ENCODE measurements around the gene RPE65. TPM values are rescaled to one million over a fixed set of nuclear protein-coding genes. Genes with fewer than 3 reads are reported as not detected.

The RPE65 gene
- total and polyA plus RNA-seq, 2 of the 4 experiments (the other 2 are of a cell fraction): under 0.01 TPM; not detected in 1

DNA sequence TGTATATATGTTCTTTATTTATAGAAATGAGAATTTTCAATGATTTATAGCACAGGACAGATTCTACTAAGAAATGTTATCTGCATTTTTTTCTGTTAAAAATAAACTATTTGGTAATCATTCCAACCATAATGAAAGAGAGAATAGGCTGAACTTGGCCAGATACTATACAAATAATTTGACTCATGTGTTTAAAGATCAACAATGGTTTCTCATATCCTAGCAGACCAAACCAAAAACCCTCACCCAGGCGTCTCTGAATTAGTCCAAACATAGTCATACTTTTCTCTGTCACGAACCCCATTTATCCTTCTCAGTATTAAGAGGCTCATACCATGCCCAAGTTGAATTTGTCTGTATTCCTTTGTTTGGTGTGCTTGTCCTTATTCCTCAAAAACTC, 40.3 kb downstream of the RPE65 start:
- Histone ChIP-seq H2BK5ac (ENCODE audit: low read depth, low read length, poor library complexity, severe bottlenecking) (peak overlapping the region; percentile 74), H2BK15ac (ENCODE audit: low read depth, low read length) (peak overlapping the region; percentile 80; the same call in 2 of the 3 replicates), H3K36me3 (ENCODE audit: control insufficient read depth, insufficient read depth, low read length) (no peaks in the 10 kb centered on the region), H3K23ac (ENCODE audit: low read depth, low read length) (0 out of 2 replicates have a peak overlapping the region, but pooled peaks have one; percentile 69), H3K27ac (ENCODE audit: insufficient read depth, low read length) (no peak overlapping the region), H3K56ac (ENCODE audit: extremely low read depth, insufficient read depth, low read length) (no peak overlapping the region), H3K9me3 (ENCODE audit: control insufficient read depth, insufficient read depth, low read length) (no peaks in the 10 kb centered on the region), H3K9ac (ENCODE audit: low read depth, low read length) (no peak overlapping the region), H3K27me3 (ENCODE audit: control insufficient read depth, insufficient read depth, low read length) (no peaks in the 10 kb centered on the region), H4K8ac (ENCODE audit: low read depth in 2 of 2, low read length in 2 of 2) (peak overlapping the region; percentile 64 to 76; a peak in 2 of 4 replicates), H3K14ac (replicated peaks; ENCODE audit: low read depth, low read length) (peak overlapping the region; percentile 53), H4K5ac (ENCODE audit: low read depth, low read length) (peak overlapping the region; percentile 81; the same call in 1 of the 2 replicates), H3K4me3 (ENCODE audit: insufficient read depth, low read depth, low read length) (no peak overlapping the region), H4K91ac (ENCODE audit: insufficient read depth, low read depth, low read length) (peak overlapping the region; percentile 74; the same call in 1 of the 2 replicates), H2BK20ac (ENCODE audit: low read depth, low read length) (peak overlapping the region; percentile 92; the same call in 1 of the 2 replicates), H2AFZ (replicated peaks; ENCODE audit: low read length, poor library complexity) (no peak overlapping the region), H4K20me1 (ENCODE audit: insufficient read depth, low read length) (no peaks in the 10 kb centered on the region), H2AK5ac (ENCODE audit: low read depth, low read length) (0 out of 2 replicates have a peak overlapping the region, but pooled peaks have one; percentile 36), H2BK120ac (ENCODE audit: low read depth, low read length) (peak overlapping the region; percentile 95), H3K4me1 (ENCODE audit: control insufficient read depth, insufficient read depth, low read length) (peaks cover 4% of the 10 kb centered on the region; the same call in 1 of the 2 replicates), H3K9me1 (ENCODE audit: insufficient read depth, low read length) (0 out of 2 replicates have a peak, but pooled peaks cover 3% of the 10 kb centered on the region), H3K18ac (ENCODE audit: low read depth, low read length) (peak overlapping the region; percentile 92; the same call in 1 of the 2 replicates), H3K4ac (ENCODE audit: low read depth, low read length) (peak overlapping the region; percentile 70; the same call in 1 of the 2 replicates), H3K79me1 (ENCODE audit: low read depth in 1 of 2, low read length in 2 of 2) (no peaks in the 10 kb centered on the region), H2AK9ac (replicated peaks; ENCODE audit: low read depth, low read length, poor library complexity) (no peak overlapping the region), H3K4me2 (ENCODE audit: low read depth, low read length) (peak overlapping the region; percentile 45)
- dilution Hi-C loops (cut with HindIII; ENCODE audit: low sequenced_read_pairs, unreplicated experiment): no loop called here
- ChIA-PET CTCF (interaction anchor here (0.9 to 1.6 kb wide), 2 partner anchors 9 to 14 kb away, joined by 3 to 5 read pairs; no protein-coding TSS in a partner anchor), POLR2A (ENCODE audit: unreplicated experiment) (interaction anchor here (1.1 kb wide), 1 partner anchor 177 kb away, joined by 3 read pairs; the partner anchor contains the start of gene WLS)
- ATAC-seq (ENCODE audit: low read depth): peak; percentile 90
- no CpG with 5 or more reads among the region's 2 CpGs for WGBS, 2 experiments (ENCODE audit: extremely low coverage in 2 of 2, insufficient read length in 1 of 2)
- TF ChIP-seq, protein P1, sequence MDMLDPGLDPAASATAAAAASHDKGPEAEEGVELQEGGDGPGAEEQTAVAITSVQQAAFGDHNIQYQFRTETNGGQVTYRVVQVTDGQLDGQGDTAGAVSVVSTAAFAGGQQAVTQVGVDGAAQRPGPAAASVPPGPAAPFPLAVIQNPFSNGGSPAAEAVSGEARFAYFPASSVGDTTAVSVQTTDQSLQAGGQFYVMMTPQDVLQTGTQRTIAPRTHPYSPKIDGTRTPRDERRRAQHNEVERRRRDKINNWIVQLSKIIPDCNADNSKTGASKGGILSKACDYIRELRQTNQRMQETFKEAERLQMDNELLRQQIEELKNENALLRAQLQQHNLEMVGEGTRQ (IDR thresholded peaks at IDR 0.05; ENCODE audit: low read depth, low read length): no peak
- TF ChIP-seq RCOR1 (IDR thresholded peaks at IDR 0.05; ENCODE audit: insufficient replicate concordance, low read length): no peak
- no peak for TF ChIP-seq MAZ (IDR thresholded peaks at IDR 0.05; ENCODE audit: borderline replicate concordance, low read depth, low read length)
- no peak for TF ChIP-seq RFX5 (IDR thresholded peaks at IDR 0.05; ENCODE audit: low read depth, low read length)
- no peak for TF ChIP-seq FOS (IDR thresholded peaks at IDR 0.05; ENCODE audit: low read depth, low read length)
- DNase-seq: peak; percentile 78
- intact Hi-C loops (cut with micrococcal nuclease): no loop called here
- no TSS peak for BruUV-seq (replicated peaks)
- in situ Hi-C loops (cut with MboI; ENCODE audit: low sequenced_read_pairs): no loop called here

Data from IMR-90 (cell line).